Measurements from ENCODE around the gene CLDN24.

GRCh38 chr4:183360161-183360919 lies 38.1 kb upstream of the CLDN24 start:
- TF ChIP-seq REST (IDR thresholded peaks at IDR 0.05; ENCODE audit: insufficient read depth in 1 of 2, low read depth in 2 of 2, low read length in 1 of 2) (no peak), CTCF (IDR thresholded peaks at IDR 0.05) (no peak)

Data from Panc1 (cell line).